Measurements from ENCODE around the gene TECTB. TPM values are rescaled to one million over a fixed set of nuclear protein-coding genes. Genes with fewer than 3 reads are reported as not detected.

The TECTB gene
- total RNA-seq, 1 donor from 2014 or later = not detected

DNA sequence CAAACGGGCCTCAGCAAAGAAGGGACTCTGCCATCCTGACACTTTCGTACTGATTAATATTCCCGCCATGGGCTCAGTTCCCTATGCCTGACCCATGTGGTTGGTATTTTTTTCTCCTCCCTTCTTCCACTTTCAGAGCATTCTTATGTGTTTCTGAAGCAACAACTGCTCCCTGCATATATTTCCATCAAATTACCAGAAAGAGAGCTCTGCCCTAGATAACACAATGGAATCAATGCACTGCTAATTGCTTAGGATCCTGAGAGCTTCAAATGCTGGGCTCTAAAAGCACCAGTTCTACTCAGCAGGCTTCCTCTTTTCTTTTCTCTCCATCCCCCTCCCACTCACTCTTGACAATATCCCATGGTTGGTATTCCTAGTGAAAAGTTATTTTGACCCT, 5.3 kb downstream of the TECTB start:
- Mint-ChIP-seq H3K9me3 (no peaks in the 10 kb centered on the region), H3K4me1 (no peaks in the 10 kb centered on the region), H3K4me3 (no peak overlapping the region), H3K27me3 (peaks cover 3% of the 10 kb centered on the region), H3K36me3 (ENCODE audit: low read depth) (no peaks in the 10 kb centered on the region), H3K27ac (no peak overlapping the region)
- ATAC-seq (ENCODE audit: low read depth) (no peak), DNase-seq (no peak)
- intact Hi-C loops (cut with micrococcal nuclease) = no loop called here
- TF ChIP-seq, protein P1, sequence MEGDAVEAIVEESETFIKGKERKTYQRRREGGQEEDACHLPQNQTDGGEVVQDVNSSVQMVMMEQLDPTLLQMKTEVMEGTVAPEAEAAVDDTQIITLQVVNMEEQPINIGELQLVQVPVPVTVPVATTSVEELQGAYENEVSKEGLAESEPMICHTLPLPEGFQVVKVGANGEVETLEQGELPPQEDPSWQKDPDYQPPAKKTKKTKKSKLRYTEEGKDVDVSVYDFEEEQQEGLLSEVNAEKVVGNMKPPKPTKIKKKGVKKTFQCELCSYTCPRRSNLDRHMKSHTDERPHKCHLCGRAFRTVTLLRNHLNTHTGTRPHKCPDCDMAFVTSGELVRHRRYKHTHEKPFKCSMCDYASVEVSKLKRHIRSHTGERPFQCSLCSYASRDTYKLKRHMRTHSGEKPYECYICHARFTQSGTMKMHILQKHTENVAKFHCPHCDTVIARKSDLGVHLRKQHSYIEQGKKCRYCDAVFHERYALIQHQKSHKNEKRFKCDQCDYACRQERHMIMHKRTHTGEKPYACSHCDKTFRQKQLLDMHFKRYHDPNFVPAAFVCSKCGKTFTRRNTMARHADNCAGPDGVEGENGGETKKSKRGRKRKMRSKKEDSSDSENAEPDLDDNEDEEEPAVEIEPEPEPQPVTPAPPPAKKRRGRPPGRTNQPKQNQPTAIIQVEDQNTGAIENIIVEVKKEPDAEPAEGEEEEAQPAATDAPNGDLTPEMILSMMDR (IDR thresholded peaks at IDR 0.05) = no peak
- ChIA-PET CTCF (no interaction called here), POLR2A (no interaction called here)

DNA sequence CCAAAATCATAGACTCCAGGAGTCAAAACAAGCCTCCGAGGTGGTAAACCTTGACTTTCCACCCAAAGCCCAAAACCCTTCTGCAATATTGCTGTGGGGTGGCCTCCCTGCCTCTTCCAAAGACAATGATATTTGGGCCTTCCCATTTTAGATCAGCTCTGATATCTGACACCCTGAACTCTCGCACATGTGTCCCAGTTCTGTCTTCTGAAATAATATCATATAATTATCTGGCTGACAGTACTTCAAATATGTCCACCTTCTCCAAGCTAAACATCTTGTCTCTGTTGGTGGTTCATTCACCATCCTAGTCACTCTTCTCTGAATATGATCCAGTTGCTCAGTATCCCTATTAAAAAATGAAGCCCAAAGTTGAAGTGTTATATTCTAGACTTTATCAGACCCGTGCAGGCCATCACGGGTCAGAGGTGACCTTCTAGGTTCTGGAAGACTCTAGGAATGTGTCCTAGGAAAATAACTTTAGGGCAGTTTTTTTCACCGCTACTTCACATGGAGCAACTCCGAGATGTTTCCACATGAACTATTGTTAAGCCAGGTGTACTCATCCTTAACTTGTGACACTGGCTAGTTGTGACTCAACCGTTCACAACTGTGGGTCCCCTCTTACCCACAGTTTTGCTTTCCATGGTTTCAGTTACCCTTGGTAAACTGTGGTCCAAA, 6.3 kb downstream of the TECTB start:
- ChIA-PET CTCF (no interaction called here), POLR2A (no interaction called here)
- DNase-seq (no peak), ATAC-seq (ENCODE audit: low read depth) (no peak)
- no peaks in the 10 kb centered on the region for H3K36me3 Mint-ChIP-seq (ENCODE audit: low read depth)
- TF ChIP-seq, protein P1 (IDR thresholded peaks at IDR 0.05) = no peak
- intact Hi-C loops (cut with micrococcal nuclease) = no loop called here
- H3K4me3 Mint-ChIP-seq = no peak overlapping the region
- H3K9me3 Mint-ChIP-seq = no peaks in the 10 kb centered on the region
- no peak overlapping the region for H3K27ac Mint-ChIP-seq
- H3K4me1 Mint-ChIP-seq = no peaks in the 10 kb centered on the region
- peaks cover 3% of the 10 kb centered on the region for H3K27me3 Mint-ChIP-seq

DNA sequence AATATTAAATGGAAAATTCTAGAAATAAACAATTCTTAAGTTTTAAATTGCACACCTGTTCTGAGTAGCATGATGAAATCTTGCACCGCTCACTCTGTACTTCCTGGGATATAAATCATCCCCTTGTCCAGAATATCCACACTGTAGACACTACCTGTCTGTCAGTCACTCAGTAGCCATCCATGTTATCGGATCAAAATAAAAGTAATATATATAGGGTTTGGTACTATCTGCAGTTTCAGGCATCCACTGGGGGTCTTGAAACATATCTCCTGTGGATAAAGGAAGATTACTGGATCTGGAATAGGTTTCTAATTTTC, 6.8 kb downstream of the TECTB start:
- CTCF ChIA-PET = no interaction called here
- no peaks in the 10 kb centered on the region for H3K9me3 Mint-ChIP-seq
- POLR2A ChIA-PET = no interaction called here

DNA sequence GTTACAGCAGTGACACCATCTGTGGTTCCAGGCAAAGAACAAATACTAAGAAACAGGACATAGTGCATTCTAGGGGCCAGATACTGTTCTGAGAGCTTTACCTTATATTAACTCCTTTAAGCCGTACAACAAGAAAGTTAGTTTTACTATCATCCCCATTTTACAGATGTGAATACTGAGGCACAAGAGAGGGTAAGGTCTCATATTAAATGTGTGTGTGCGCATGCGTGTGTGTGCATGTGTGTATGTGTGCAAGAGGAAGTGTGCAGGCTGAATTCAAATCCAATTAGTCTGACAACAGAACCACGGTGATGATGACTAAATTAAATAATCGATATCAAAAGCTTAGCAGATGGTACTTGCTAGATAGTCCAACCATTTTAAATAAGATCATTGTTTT, 11.0 kb downstream of the TECTB start:
- POLR2A ChIA-PET = no interaction called here
- ATAC-seq (ENCODE audit: low read depth) (no peak), DNase-seq (no peak)
- TF ChIP-seq, protein P1 (IDR thresholded peaks at IDR 0.05) = no peak
- no peaks in the 10 kb centered on the region for H3K9me3 Mint-ChIP-seq
- no peaks in the 10 kb centered on the region for H3K36me3 Mint-ChIP-seq (ENCODE audit: low read depth)
- no peak overlapping the region for H3K4me3 Mint-ChIP-seq
- intact Hi-C loops (cut with micrococcal nuclease) = no loop called here
- peaks cover 6% of the 10 kb centered on the region for H3K27me3 Mint-ChIP-seq
- no peak overlapping the region for H3K27ac Mint-ChIP-seq
- CTCF ChIA-PET = interaction anchor here (1.4 kb wide), 1 partner anchor 10 kb away, joined by 4 read pairs; no protein-coding TSS in a partner anchor
- H3K4me1 Mint-ChIP-seq = no peaks in the 10 kb centered on the region

More for the DNA sequence above, 6.8 kb downstream of the TECTB start:
- H3K27me3 Mint-ChIP-seq = peaks cover 4% of the 10 kb centered on the region
- intact Hi-C loops (cut with micrococcal nuclease) = no loop called here
- no peaks in the 10 kb centered on the region for H3K4me1 Mint-ChIP-seq
- TF ChIP-seq, protein P1 (IDR thresholded peaks at IDR 0.05) = no peak
- H3K27ac Mint-ChIP-seq = no peak overlapping the region
- H3K36me3 Mint-ChIP-seq (ENCODE audit: low read depth) = no peaks in the 10 kb centered on the region
- no peak for ATAC-seq (ENCODE audit: low read depth)
- no peak for DNase-seq
- H3K4me3 Mint-ChIP-seq = no peak overlapping the region

DNA sequence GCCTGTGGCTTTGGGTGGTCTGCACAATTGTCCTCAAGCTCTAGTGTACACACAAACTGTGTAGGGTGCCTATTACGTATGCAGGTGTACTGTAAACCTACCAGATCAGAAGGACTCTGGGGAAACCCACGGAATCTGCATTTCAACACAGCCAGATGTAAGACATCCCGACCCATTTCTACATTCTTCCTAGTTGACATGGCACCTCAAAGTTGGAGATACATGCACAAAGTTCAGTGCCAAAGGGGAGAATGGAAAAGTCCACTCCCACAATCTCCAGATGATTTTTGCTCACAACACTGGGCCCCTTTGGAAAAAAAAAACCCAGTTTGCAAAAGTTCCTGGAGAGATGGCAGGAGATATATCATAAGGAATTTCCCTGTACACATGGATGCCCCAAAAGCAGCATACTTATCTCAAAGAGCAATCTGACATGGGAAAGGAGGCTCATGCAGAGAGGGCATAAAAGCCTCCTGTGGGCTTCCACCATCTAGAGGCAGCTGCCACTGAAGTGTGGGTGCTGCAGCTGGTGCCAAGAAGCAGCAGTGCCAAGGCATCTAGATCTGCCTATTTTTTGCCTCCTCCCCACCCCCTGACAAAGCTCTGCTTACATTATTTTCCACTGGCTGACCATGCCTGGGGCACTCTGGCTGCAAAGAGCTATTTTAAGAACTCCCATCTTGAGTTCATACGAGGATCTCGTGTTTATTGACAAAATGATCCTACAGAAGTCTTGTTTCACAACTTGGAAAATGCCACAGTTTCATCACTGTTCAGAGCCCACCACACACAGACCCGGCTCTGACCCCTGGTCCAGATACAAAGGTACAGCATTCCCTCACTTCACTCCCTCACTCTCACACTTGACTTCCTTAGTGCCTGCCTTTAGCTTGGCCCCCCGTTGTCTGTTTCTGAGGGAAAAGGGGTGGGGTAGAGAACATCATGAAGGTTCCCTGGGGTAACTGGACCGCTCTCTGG, 12.9 kb downstream of the TECTB start:
- no peaks in the 10 kb centered on the region for H3K36me3 Mint-ChIP-seq (ENCODE audit: low read depth)
- H3K9me3 Mint-ChIP-seq = no peaks in the 10 kb centered on the region
- intact Hi-C loops (cut with micrococcal nuclease) = no loop called here
- H3K4me3 Mint-ChIP-seq = no peak overlapping the region
- POLR2A ChIA-PET = no interaction called here
- peaks cover 6% of the 10 kb centered on the region for H3K27me3 Mint-ChIP-seq
- H3K4me1 Mint-ChIP-seq = no peaks in the 10 kb centered on the region
- TF ChIP-seq, protein P1 (IDR thresholded peaks at IDR 0.05) = no peak
- DNase-seq = no peak
- no peak overlapping the region for H3K27ac Mint-ChIP-seq
- no peak for ATAC-seq (ENCODE audit: low read depth)
- CTCF ChIA-PET = interaction anchor here (1.2 kb wide), 1 partner anchor 12 kb away, joined by 4 read pairs; no protein-coding TSS in a partner anchor

All from activated B cell treated with CpG ODN at 0.5 μM for 24 hours (primary cell).